ENCODE data around the gene OR2M5. TPM values are rescaled to one million over a fixed set of nuclear protein-coding genes. Genes with fewer than 3 reads are reported as not detected.

OR2M5 gene
- not detected for total RNA-seq

GRCh38 chr1:248144513-248145198 is at the start of gene OR2M5:
TSS of gene OR2M5 (plus strand) at chr1:248145148. CDS start at chr1:248145148, 0 bp downstream.

GRCh38 chr1:248174521-248174920 is 29.6 kb downstream of the OR2M5 start, which contains the start of gene OR2M2:
TSS of gene OR2M2 (plus strand) at chr1:248174821. CDS start at chr1:248179986, 5,165 bp downstream.

Other genes starting within 250 kb of the OR2M5 start
- gene OR2W3, start 249.6 kb upstream of the OR2M5 start, total RNA-seq = 6.0 TPM
- gene OR2T8, start 224.9 kb upstream of the OR2M5 start, total RNA-seq = not detected
- gene OR2AJ1, start 220.3 kb upstream of the OR2M5 start, total RNA-seq = not detected
- 2.5 TPM for gene OR2L8, start 196.3 kb upstream of the OR2M5 start, total RNA-seq
- gene OR2AK2, start 179.9 kb upstream of the OR2M5 start, total RNA-seq = 2.1 TPM
- 1.8 TPM for gene OR2L5, start 131.5 kb upstream of the OR2M5 start, total RNA-seq
- 0.92 TPM for gene OR2L2, start 115.1 kb upstream of the OR2M5 start, total RNA-seq
- 0.92 TPM for gene OR2L3, start 98.3 kb upstream of the OR2M5 start, total RNA-seq
- gene OR2L13, start 50.0 kb upstream of the OR2M5 start, total RNA-seq = 5.5 TPM
- not detected for gene OR2M2, start 29.7 kb downstream of the OR2M5 start, total RNA-seq
- 0.46 TPM for gene OR2M3, start 52.1 kb downstream of the OR2M5 start, total RNA-seq
- gene OR2M4, start 86.3 kb downstream of the OR2M5 start, total RNA-seq = 0.46 TPM
- gene OR2T33, start 132.8 kb downstream of the OR2M5 start, total RNA-seq = not detected
- not detected for gene OR2T12, start 158.3 kb downstream of the OR2M5 start, total RNA-seq
- not detected for gene OR2M7, start 179.4 kb downstream of the OR2M5 start, total RNA-seq
- not detected for gene OR14C36, start 203.6 kb downstream of the OR2M5 start, total RNA-seq
- gene OR2T4, start 216.5 kb downstream of the OR2M5 start, total RNA-seq = 0.46 TPM
- gene OR2T6, start 230.6 kb downstream of the OR2M5 start, total RNA-seq = 0.46 TPM